Progenitor cell of endocrine pancreas (in vitro differentiated cells): ENCODE data around the gene ZNF829. TPM values are rescaled to one million over a fixed set of nuclear protein-coding genes. Genes with fewer than 3 reads are reported as not detected.

Experiments used
- DNase-seq: peaks from one replicate; pipeline ENCODE4 v3.0.0; 2021; ENCODE audit warnings: low spot score; ENCODE audit not compliant: unreplicated experiment
- H3K27ac Mint-ChIP-seq: 2 replicates; pipeline ENCODE4 v1.8.0; 2021; ENCODE audit warnings: mild to moderate bottlenecking, moderate library complexity, mixed read lengths
- H3K27me3 Mint-ChIP-seq: 2 replicates; pipeline ENCODE4 v1.8.0; 2021; ENCODE audit warnings: mixed read lengths
- H3K36me3 Mint-ChIP-seq: 2 replicates; pipeline ENCODE4 v1.8.0; 2022; ENCODE audit warnings: mixed read lengths; ENCODE audit not compliant: insufficient read depth
- H3K4me1 Mint-ChIP-seq: 2 replicates; pipeline ENCODE4 v1.8.0; 2021; ENCODE audit warnings: low read depth, mixed read lengths
- H3K4me3 Mint-ChIP-seq: 2 replicates; pipeline ENCODE4 v1.8.0; 2021; ENCODE audit warnings: low read depth, mild to moderate bottlenecking, moderate library complexity, mixed read lengths
- H3K9me3 Mint-ChIP-seq: 2 replicates; pipeline ENCODE4 v1.8.0; 2021; ENCODE audit warnings: low read depth, mixed read lengths
- total RNA-seq: library from RNA; stranded (reverse); gene quantifications from 2 replicates; pipeline ENCODE4 v1.2.1, GENCODE V29; 2021
- TF ChIP-seq, protein P1 (sequence below): fragments of 200-600 bp; sonication (generic); IDR thresholded peaks from one replicate; pipeline ENCODE4 v1.5.0; 2021; ENCODE audit warnings: antibody characterized with exemption, mild to moderate bottlenecking; ENCODE audit not compliant: unreplicated experiment

The ZNF829 gene
- total RNA-seq, 1 donor from 2014 or later = 3.9 TPM

DNA sequence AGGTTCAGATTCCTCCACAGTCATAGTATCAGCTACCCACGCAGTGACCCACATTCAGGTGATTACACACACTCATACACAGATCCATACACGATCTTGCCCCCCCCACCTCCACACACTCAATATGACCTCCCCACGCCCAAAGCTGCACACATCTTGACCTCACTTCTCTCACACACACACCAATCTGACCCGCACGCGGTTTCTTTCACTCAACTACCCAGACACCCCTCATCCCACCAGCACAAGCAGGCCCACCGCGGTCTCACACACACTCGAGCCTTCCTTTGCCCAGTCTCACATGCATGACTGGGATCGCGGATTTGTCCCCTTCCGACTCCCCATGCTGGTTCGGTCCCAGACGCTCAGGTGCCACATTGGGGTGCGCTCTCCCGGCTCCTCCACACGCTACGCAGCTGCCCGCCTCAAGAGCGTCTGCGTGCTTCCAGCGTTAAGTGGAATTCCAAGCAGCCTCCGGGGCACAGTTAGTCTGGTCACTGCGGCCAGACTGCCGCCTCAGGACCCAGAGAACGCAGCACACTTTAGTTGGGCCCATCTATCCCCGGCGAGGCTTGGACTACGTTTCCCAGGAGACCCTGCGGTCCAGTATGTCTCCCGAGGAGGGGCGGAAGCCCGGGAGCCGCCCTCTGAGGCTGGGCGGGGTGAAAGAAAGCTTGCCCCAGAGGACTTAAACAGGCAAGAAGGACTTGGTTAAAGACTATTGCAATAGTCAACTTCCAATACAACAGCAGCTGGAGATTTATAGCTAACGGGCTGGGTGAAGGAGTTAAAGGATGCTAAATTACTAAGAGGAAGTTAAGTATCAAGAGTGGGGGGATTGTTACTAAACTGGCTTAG, 66.2 kb downstream of the ZNF829 start:
- no peak overlapping the region for H3K4me3 Mint-ChIP-seq
- no peak overlapping the region for H3K27ac Mint-ChIP-seq
- H3K9me3 Mint-ChIP-seq = peaks cover 13% of the 10 kb centered on the region
- peaks cover 38% of the 10 kb centered on the region for H3K36me3 Mint-ChIP-seq
- peaks cover 2% of the 10 kb centered on the region for H3K4me1 Mint-ChIP-seq
- no peaks in the 10 kb centered on the region for H3K27me3 Mint-ChIP-seq
- DNase-seq = peak; percentile 70
- TF ChIP-seq, protein P1, sequence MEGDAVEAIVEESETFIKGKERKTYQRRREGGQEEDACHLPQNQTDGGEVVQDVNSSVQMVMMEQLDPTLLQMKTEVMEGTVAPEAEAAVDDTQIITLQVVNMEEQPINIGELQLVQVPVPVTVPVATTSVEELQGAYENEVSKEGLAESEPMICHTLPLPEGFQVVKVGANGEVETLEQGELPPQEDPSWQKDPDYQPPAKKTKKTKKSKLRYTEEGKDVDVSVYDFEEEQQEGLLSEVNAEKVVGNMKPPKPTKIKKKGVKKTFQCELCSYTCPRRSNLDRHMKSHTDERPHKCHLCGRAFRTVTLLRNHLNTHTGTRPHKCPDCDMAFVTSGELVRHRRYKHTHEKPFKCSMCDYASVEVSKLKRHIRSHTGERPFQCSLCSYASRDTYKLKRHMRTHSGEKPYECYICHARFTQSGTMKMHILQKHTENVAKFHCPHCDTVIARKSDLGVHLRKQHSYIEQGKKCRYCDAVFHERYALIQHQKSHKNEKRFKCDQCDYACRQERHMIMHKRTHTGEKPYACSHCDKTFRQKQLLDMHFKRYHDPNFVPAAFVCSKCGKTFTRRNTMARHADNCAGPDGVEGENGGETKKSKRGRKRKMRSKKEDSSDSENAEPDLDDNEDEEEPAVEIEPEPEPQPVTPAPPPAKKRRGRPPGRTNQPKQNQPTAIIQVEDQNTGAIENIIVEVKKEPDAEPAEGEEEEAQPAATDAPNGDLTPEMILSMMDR = no peak

DNA sequence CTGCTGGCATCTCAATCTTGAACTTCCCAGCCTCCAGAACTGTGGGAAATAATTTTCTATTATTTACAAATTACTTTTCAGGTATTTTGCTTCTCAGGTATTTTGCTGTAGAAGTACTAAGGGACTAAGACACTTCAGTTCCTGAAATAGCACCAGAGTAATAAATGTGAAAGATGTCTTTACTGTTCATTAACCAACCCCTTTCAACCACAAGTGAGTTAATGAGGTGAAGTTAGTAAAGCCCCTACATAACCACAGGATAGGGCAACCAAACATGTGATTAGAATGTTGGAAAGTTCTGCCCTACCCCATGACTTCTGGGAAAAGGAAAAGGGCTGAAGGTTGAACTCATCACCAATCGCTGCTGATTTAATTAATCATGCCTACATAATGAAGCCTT, 68.1 kb downstream of the ZNF829 start:
- peaks cover 3% of the 10 kb centered on the region for H3K9me3 Mint-ChIP-seq
- H3K4me1 Mint-ChIP-seq = peaks cover 2% of the 10 kb centered on the region
- TF ChIP-seq, protein P1 = no peak
- H3K4me3 Mint-ChIP-seq = peak overlapping the region; percentile 73
- no peak overlapping the region for H3K27ac Mint-ChIP-seq
- H3K36me3 Mint-ChIP-seq = peaks cover 23% of the 10 kb centered on the region
- H3K27me3 Mint-ChIP-seq = no peaks in the 10 kb centered on the region
- DNase-seq = no peak

DNA sequence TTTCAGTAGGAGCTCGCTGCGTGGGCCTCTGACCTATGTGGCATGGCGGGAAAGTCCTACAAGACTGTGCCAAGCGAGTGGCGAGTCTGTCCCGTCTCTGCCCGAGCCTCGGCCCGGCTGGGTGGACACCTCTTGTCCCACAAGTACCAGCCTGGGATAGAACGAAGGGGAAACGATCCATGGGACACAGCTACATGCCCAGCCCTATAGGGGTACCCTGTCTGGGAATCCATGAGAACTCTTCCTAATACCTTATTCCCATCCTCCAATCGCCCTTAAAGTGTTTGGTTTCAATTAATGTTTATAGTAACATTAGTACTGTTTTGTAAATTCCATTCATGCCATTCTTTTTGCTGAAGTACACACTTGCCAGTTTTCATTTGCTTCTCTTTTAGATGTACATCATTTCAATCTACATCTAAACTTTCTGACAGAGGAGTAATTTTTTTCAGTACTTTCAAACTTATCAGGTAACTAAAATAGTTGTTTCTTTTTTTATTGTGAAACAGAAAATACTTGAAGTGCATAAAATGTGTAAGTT, 77.2 kb downstream of the ZNF829 start:
- DNase-seq = no peak
- Mint-ChIP-seq H3K4me1 (peaks cover 3% of the 10 kb centered on the region), H3K27ac (no peak overlapping the region), H3K4me3 (no peak overlapping the region), H3K27me3 (no peaks in the 10 kb centered on the region), H3K36me3 (peaks cover 32% of the 10 kb centered on the region), H3K9me3 (peaks cover 14% of the 10 kb centered on the region)
- TF ChIP-seq, protein P1 = no peak

Other genes starting within 250 kb of the ZNF829 start
- gene ZNF461, start 249.5 kb downstream of the ZNF829 start, total RNA-seq = 12.2 and 14.7 TPM in 2 replicates
- gene ZNF567, start 228.7 kb downstream of the ZNF829 start, total RNA-seq = 13.2 and 13.5 TPM in 2 replicates
- gene ZNF850, start 143.5 kb downstream of the ZNF829 start, total RNA-seq = 16.7 and 17.6 TPM in 2 replicates
- gene ZNF790, start 77.9 kb downstream of the ZNF829 start, total RNA-seq = 12.1 and 13.7 TPM in 2 replicates
- gene ZNF345, start 65.4 kb downstream of the ZNF829 start, total RNA-seq = 14.7 and 17.8 TPM in 2 replicates
- gene ZNF568, start within 50 bp of the ZNF829 start, total RNA-seq = 9.0 and 10.3 TPM in 2 replicates
- gene ZNF420, start 162.1 kb upstream of the ZNF829 start, total RNA-seq = 15.9 and 19.3 TPM in 2 replicates